Hepatocyte (in vitro differentiated cells): ENCODE measurements around the gene C19orf85. TPM values are rescaled to one million over a fixed set of nuclear protein-coding genes. Genes with fewer than 3 reads are reported as not detected.

Experiments
- DNase-seq: peaks from one replicate; pipeline ENCODE4 v3.0.0-alpha.2; 2016; ENCODE audit warnings: low spot score
- H2AFZ ChIP-seq: fragments of 200-600 bp; sonication (generic); 2 replicates; pipeline ENCODE4 v1.6.0; 2016; ENCODE audit warnings: antibody characterized with exemption, mild to moderate bottlenecking
- H3K27ac ChIP-seq: fragments of 200-600 bp; sonication (generic); 2 replicates; pipeline ENCODE4 v1.5.1; 2016; ENCODE audit warnings: mild to moderate bottlenecking
- H3K27me3 ChIP-seq: fragments of 200-600 bp; sonication (generic); 2 replicates; pipeline ENCODE4 v1.6.1; 2016
- H3K36me3 ChIP-seq: fragments of 200-600 bp; sonication (generic); replicated peaks from 2 replicates; pipeline ENCODE4 v1.5.1; 2016; ENCODE audit warnings: low read depth; ENCODE audit not compliant: insufficient read depth
- H3K4me1 ChIP-seq: fragments of 200-600 bp; sonication (generic); 2 replicates; pipeline ENCODE4 v1.5.1; 2016; ENCODE audit warnings: mild to moderate bottlenecking, moderate library complexity; ENCODE audit not compliant: insufficient read depth
- H3K4me2 ChIP-seq: fragments of 200-600 bp; sonication (generic); 2 replicates; pipeline ENCODE4 v1.6.0; 2016
- H3K4me3 ChIP-seq: fragments of 200-600 bp; sonication (generic); 2 replicates; pipeline ENCODE4 v1.5.1; 2016; ENCODE audit warnings: mild to moderate bottlenecking
- H3K79me2 ChIP-seq: fragments of 200-600 bp; sonication (generic); 2 replicates; pipeline ENCODE4 v1.6.0; 2017; ENCODE audit warnings: mild to moderate bottlenecking
- H3K9me2 ChIP-seq: fragments of 200-600 bp; sonication (generic); replicated peaks from 2 replicates; pipeline ENCODE4 v1.6.0; 2017; ENCODE audit warnings: mild to moderate bottlenecking; ENCODE audit not compliant: insufficient read depth
- H3K9me3 ChIP-seq: fragments of 200-600 bp; sonication (generic); 2 replicates; pipeline ENCODE4 v1.5.1; 2016; ENCODE audit warnings: low read depth, mild to moderate bottlenecking
- H4K20me1 ChIP-seq: fragments of 200-600 bp; sonication (generic); 2 replicates; pipeline ENCODE4 v1.6.0; 2016; ENCODE audit warnings: mild to moderate bottlenecking; ENCODE audit not compliant: insufficient read depth, poor library complexity, severe bottlenecking
- EZH2 ChIP-seq: fragments of 200-600 bp; sonication (generic); IDR thresholded peaks from 2 replicates; pipeline ENCODE4 v1.6.1; 2016; ENCODE audit warnings: antibody characterized with exemption, mild to moderate bottlenecking, borderline replicate concordance
- EZH2phosphoT487 ChIP-seq: fragments of 200-600 bp; sonication (generic); IDR thresholded peaks from one replicate; pipeline ENCODE4 v1.6.1; 2018; ENCODE audit warnings: antibody characterized with exemption, mild to moderate bottlenecking, low read depth, moderate library complexity; ENCODE audit not compliant: unreplicated experiment, severe bottlenecking
- WGBS: methylation state at CpG from one replicate; pipeline ENCODE4 v1.1.6; 2016; ENCODE audit warnings: low lambda C conversion rate; ENCODE audit errors: missing lambda C conversion rate; 5-methylcytosine and 5-hydroxymethylcytosine counted together
- polyA plus RNA-seq: library from polyadenylated mRNA; unstranded; fragments of >200 nt; fragmentation: Nextera tagmentation; extraction: Ambion mirVana; gene quantifications from 2 replicates; pipeline ENCODE4 v1.2.1, GENCODE V29; 2016
- total RNA-seq: library from RNA; depleted of rRNA; stranded (reverse); fragments of >200 nt; gene quantifications from 2 replicates; pipeline ENCODE4 v1.2.3, GENCODE V29; 2014
- TF ChIP-seq, protein P1 (sequence below): fragments of 200-600 bp; sonication (generic); IDR thresholded peaks from 2 replicates; pipeline ENCODE4 v1.5.1; 2016; ENCODE audit warnings: antibody characterized with exemption, mild to moderate bottlenecking; ENCODE audit not compliant: poor library complexity

Gene C19orf85
- total and polyA plus RNA-seq, 2 experiments from 2014 or later = not detected

DNA sequence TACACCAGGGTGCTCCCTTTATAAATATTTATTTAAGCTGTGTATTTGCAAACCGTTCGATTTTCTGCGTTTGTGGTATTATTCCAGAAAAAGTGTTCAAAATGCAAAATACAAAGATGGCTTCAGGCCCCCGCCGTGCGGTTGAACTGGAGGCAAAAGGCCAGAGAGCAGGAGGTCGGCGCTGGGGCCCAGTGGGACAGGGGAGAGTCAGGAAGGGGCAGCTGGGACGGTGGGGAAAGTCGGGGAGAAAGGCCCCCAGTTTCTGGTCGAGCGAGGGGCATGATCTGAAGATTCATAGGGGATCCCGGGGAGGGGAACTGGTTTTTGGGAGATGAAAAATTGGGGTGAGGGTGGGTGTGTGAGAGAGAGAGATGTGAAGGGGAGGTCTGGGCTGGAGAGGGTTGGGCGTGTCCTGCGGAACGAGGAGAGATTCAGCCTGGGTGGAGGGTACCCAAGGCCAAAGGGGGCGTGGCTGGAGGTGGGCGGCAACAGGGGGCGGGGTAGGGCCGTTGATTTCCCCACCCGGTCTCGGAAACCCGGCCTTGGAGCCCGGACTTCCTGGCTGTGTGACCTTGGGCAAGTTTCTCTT is 3.8 kb downstream of the C19orf85 start:
- H2AFZ ChIP-seq = no peak overlapping the region
- H3K9me2 ChIP-seq = no peaks in the 10 kb centered on the region
- H3K79me2 ChIP-seq = peaks cover 11% of the 10 kb centered on the region
- H3K27me3 ChIP-seq = no peaks in the 10 kb centered on the region
- H3K36me3 ChIP-seq = no peaks in the 10 kb centered on the region
- peak; percentile 91 for DNase-seq
- peak overlapping the region; percentile 17 for H3K4me3 ChIP-seq
- no peaks in the 10 kb centered on the region for H3K9me3 ChIP-seq
- TF ChIP-seq, protein P1, sequence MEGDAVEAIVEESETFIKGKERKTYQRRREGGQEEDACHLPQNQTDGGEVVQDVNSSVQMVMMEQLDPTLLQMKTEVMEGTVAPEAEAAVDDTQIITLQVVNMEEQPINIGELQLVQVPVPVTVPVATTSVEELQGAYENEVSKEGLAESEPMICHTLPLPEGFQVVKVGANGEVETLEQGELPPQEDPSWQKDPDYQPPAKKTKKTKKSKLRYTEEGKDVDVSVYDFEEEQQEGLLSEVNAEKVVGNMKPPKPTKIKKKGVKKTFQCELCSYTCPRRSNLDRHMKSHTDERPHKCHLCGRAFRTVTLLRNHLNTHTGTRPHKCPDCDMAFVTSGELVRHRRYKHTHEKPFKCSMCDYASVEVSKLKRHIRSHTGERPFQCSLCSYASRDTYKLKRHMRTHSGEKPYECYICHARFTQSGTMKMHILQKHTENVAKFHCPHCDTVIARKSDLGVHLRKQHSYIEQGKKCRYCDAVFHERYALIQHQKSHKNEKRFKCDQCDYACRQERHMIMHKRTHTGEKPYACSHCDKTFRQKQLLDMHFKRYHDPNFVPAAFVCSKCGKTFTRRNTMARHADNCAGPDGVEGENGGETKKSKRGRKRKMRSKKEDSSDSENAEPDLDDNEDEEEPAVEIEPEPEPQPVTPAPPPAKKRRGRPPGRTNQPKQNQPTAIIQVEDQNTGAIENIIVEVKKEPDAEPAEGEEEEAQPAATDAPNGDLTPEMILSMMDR = no peak
- no peak for TF ChIP-seq EZH2phosphoT487
- no peak for TF ChIP-seq EZH2
- H3K4me2 ChIP-seq = peak overlapping the region; percentile 88
- H3K4me1 ChIP-seq = peaks cover 4% of the 10 kb centered on the region
- H4K20me1 ChIP-seq = peaks cover 7% of the 10 kb centered on the region
- 11% methylated on average over 15 of the region's 24 CpGs for WGBS
- H3K27ac ChIP-seq = peak overlapping the region; percentile 86

DNA sequence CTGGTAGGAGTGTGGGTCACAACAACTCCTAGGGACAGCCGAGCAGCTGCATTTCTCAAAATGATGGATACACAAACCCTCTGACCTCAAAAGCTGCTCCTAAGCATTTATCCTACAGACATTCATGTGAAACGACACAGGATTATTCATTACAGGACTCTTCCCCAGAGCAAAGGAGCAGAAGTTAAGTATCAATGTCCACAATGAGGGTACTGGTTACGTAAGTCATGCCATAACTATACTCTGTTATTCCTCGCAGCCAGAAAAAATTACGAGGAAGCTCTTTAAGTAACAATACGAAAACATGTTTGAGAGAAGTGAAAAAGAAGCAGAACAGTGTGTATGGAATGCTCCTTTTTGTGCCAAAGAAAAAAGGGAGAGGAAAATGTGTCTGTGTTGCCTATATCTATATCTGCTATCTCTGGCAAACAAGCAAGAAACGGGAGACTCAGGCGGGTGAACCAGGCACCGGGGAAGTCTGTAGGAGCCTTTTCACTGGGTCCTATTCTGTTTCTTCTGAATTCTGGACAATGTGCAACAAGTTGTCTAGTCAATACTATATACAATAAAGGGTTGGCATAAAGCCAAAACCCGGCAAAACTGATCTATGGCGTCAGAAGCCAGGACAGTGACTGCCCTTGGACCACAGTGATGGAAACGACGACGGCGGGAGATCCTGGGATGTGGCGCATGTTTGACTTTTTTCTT is 4.4 kb downstream of the C19orf85 start:
- 29% methylated on average over 16 of the region's 16 CpGs for WGBS
- Histone ChIP-seq H2AFZ (no peak overlapping the region), H3K4me3 (peak overlapping the region; percentile 17), H4K20me1 (peaks cover 7% of the 10 kb centered on the region), H3K27me3 (no peaks in the 10 kb centered on the region), H3K9me3 (no peaks in the 10 kb centered on the region), H3K36me3 (no peaks in the 10 kb centered on the region), H3K79me2 (peaks cover 11% of the 10 kb centered on the region), H3K4me2 (peak overlapping the region; percentile 88), H3K9me2 (no peaks in the 10 kb centered on the region), H3K27ac (peak overlapping the region; percentile 86), H3K4me1 (peaks cover 4% of the 10 kb centered on the region)
- TF ChIP-seq, protein P1 = no peak
- TF ChIP-seq EZH2phosphoT487 (no peak), EZH2 (no peak)
- no peak for DNase-seq

DNA sequence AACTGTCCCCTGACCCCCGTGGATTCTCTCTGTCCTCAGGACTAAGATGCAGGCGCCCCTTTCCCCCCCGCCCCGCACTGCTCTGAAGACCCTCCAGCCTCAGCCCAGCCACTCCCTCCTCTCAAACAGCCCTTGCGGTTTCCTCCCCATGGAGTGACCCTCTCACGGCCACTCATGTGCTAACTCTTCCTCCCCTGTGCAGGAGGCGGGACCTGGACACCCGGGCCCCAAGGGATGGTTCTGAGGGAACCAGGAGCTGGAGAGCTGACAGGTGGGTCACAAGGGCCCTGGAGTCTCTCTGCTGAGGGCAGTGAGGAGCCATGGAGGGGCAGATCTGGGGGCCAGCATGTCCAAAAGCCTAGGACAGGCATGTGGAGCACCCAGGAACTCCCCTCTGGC is 5.0 kb downstream of the C19orf85 start:
- Histone ChIP-seq H3K27me3 (no peaks in the 10 kb centered on the region), H3K4me3 (no peak overlapping the region), H3K9me3 (no peaks in the 10 kb centered on the region), H3K9me2 (no peaks in the 10 kb centered on the region), H4K20me1 (peaks cover 7% of the 10 kb centered on the region), H3K36me3 (no peaks in the 10 kb centered on the region), H3K4me1 (peaks cover 4% of the 10 kb centered on the region), H3K27ac (peak overlapping the region; percentile 86), H3K79me2 (peaks cover 11% of the 10 kb centered on the region), H2AFZ (no peak overlapping the region), H3K4me2 (peak overlapping the region; percentile 88)
- TF ChIP-seq EZH2 (no peak), EZH2phosphoT487 (no peak)
- TF ChIP-seq, protein P1 = no peak
- DNase-seq = no peak
- 76% methylated on average over 8 of the region's 8 CpGs for WGBS
